ENCODE results near the gene ANGEL2.

ANGEL2 gene

DNA sequence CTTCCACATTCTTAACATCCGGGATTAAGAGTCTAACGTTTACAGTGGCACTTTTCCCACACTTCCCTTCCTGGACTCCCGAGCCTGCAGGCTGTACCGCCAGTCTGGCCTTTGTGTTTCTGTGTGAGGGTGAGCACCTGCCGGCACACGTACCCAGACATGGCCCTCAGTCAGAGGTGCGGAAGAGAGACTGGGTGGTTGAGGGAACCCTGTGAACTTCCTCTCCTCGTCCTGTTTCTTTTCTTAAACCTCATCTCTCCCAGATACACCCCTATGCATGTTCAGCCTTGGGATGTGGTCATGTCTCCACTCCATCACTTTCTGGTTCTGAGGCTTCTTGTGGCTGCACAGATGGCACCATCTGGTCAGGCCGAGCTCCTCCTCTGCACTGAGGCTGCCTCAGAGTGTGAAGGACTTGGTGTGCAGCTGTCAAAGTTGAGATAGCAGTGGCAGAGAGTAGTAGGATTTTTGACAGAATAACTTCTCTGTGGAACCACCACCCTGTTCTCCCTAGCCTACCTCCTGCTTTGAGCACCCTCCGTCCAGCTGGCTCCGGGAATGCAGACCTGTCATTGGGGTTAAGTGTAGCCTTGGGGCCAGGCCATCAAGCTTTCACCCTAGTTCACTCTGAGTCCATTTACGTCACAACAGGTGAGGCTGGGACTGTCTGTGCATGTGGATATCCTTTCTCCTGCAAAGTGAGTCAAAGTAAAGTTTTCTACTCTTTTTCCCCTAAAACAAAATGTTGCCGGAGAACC, 33.9 kb downstream of the ANGEL2 start:
- DNase-seq (ENCODE audit: low read depth): peak; percentile 47
- TF ChIP-seq, protein P1, sequence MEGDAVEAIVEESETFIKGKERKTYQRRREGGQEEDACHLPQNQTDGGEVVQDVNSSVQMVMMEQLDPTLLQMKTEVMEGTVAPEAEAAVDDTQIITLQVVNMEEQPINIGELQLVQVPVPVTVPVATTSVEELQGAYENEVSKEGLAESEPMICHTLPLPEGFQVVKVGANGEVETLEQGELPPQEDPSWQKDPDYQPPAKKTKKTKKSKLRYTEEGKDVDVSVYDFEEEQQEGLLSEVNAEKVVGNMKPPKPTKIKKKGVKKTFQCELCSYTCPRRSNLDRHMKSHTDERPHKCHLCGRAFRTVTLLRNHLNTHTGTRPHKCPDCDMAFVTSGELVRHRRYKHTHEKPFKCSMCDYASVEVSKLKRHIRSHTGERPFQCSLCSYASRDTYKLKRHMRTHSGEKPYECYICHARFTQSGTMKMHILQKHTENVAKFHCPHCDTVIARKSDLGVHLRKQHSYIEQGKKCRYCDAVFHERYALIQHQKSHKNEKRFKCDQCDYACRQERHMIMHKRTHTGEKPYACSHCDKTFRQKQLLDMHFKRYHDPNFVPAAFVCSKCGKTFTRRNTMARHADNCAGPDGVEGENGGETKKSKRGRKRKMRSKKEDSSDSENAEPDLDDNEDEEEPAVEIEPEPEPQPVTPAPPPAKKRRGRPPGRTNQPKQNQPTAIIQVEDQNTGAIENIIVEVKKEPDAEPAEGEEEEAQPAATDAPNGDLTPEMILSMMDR (IDR thresholded peaks at IDR 0.05; ENCODE audit: control insufficient read depth, extremely low read depth, insufficient read depth): no peak
- H3K4me3 ChIP-seq (ENCODE audit: low read depth, low read length): no peak overlapping the region

DNA sequence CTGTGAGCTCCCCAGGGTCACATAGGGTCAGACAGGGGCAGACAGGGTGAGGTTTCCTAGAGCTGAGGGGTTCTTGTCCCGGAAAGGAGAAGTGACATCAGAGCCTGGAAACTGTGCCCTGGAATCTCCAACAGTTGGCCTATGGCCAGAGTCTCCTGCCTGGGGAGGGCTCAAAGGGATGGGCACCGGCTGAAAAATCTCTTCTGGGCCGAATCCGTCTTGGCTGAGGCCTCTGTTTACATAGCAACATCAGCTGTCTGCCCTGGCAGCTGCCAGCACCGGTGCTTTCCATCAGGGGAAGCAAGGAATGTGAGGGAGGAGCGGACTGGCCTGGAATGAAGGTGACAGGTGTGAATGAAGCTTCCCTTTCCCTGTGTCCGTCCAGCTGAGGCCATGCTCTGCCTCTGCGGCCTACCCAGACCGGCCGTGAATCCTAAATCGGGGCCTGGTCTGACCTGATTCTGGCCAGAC, 34.6 kb downstream of the ANGEL2 start:
- no peak overlapping the region for H3K4me3 ChIP-seq (ENCODE audit: low read depth, low read length)
- DNase-seq (ENCODE audit: low read depth): peak; percentile 82
- TF ChIP-seq, protein P1 (IDR thresholded peaks at IDR 0.05; ENCODE audit: control insufficient read depth, extremely low read depth, insufficient read depth): no peak

DNA sequence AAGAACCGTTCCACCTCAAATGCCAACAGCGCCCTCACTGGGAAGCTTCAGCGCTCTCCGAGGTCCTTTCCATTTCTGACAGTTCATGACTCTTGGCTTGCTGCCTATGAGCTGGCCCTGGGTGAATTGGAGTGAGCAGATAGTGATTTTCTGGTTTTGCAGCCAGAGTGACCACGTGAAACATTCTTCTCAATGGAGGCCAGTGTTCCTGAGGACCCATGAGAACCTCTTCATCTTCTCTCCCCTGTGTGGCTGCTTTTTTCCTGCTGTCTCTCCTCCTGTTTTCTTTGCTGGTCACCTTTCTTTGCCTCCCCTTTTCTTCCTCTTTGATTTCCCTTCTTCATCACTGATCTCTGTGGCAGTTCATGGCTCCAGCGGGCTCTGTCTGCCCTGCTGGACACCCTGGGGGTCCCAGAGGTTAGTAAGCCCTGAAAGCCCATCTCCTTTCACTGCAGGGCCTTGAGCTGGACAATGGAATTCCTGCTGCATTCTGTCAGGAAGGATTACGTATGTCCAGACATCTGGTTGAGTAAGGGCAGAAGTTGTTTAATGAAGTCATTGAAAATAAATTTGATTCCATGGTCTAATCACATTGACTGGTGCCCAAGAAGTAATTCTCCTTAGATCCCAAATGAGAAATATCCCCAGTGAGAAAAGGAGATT, 35.4 kb downstream of the ANGEL2 start:
- no peak overlapping the region for H3K4me3 ChIP-seq (ENCODE audit: low read depth, low read length)
- TF ChIP-seq, protein P1 (IDR thresholded peaks at IDR 0.05; ENCODE audit: control insufficient read depth, extremely low read depth, insufficient read depth): peak; percentile 20; the same call in 1 of the 2 replicates
- peak; percentile 68 for DNase-seq (ENCODE audit: low read depth)

DNA sequence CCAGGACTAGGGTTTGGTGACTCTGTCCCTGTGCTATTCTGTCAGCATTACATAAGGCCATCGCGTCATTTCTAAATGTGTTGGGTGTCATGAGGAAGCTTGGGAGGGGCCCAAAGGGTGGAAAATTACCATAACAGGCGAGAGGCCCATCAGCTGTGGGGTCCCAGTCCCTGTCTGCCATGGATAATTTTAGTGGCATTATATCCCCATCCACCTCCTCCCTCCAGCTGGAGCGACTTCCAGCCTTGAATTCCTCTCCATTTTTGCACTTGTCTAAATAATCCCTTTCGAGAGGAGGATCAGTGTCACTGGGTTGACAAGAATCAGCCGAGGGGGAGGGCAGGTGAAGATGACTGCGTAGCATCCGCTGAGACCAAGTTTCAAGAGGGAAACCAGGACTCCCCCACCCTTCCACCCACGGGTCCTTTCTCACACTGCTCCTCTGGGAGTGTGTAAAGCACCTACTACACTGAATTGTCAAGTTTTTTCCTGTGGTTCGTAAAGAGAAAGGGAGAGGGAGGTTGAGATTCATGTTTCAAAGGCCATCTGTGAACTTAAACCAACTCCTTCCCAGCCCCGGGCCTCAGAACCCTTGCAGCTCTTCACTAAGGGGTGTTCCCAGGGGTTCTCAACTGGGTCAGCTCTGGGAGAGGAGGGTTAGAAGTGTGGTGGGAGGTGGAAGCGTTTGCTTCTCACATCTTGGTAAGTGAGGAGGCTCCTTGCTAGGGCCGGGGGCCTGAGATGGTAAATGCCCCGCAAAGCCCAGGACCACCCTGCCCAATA, 36.1 kb downstream of the ANGEL2 start:
- no peak overlapping the region for H3K4me3 ChIP-seq (ENCODE audit: low read depth, low read length)
- DNase-seq (ENCODE audit: low read depth): no peak
- TF ChIP-seq, protein P1 (IDR thresholded peaks at IDR 0.05; ENCODE audit: control insufficient read depth, extremely low read depth, insufficient read depth): no peak

DNA sequence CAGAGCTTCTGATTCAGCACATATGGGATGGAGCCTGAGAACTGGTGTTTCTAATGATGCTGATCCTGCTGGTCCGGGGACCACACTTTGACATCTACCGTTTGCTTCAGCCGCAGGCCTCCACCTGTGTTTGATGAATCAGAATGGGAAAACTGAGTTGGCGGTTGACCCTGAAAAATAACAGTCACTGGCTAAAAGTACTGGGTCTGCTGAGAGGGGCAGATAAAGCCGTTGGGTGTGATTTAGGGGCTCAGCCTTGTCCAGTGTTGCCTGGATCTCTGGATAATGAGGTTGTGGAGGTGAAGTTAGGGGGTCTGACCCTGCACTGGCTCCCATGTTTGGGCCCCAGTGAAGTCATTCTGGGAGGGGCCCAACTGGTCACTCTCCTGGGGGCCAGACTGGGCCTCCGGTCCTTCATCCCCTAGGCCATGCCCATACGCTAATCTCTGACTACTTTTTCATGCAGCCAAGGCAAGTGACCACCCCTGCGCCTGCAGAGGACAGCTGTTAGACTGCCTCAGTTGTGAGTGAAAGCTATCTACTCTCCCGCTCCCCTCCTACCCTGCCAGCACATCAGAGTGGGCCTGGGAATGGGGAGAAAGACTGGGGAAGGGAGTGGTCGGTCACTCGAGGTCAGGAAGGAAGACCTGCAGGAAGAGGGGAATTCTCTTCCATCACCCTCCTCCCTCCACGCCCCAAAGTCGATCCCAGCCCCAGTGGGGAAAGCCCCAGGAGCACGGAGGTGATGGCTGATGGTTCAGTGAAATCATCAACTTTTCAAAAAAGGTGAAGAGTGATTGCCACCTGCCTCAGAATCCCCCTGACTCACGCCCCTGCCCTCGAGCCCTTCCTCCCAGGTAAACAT, 37.7 kb downstream of the ANGEL2 start:
- TF ChIP-seq, protein P1 (IDR thresholded peaks at IDR 0.05; ENCODE audit: control insufficient read depth, extremely low read depth, insufficient read depth): no peak
- no peak overlapping the region for H3K4me3 ChIP-seq (ENCODE audit: low read depth, low read length)
- no peak for DNase-seq (ENCODE audit: low read depth)

DNA sequence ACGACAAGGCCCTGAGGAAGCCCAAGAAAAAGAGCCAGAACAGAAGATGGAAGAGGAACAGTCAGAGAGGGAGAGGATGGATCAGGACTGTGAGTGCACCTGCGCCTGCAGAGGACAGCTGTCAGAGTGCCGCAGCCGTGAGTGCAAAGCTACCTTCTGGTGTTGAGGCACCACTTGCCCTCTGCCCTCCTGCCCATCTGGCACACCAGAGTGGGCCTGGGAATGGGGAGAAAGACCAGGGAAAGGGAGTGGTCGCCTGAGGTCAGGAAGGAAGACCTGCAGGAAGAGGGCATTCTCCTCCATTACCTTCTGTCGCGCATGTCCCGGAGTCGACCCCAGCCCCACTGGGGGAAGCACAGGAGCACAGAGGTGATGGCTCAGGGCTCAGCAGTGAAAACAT, 39.1 kb downstream of the ANGEL2 start:
- no peak for DNase-seq (ENCODE audit: low read depth)
- no peak overlapping the region for H3K4me3 ChIP-seq (ENCODE audit: low read depth, low read length)
- TF ChIP-seq, protein P1 (IDR thresholded peaks at IDR 0.05; ENCODE audit: control insufficient read depth, extremely low read depth, insufficient read depth): no peak
